DOHH2 (cell line): ENCODE results near the gene CDH12.

Experiments
- CTCF ChIP-seq: fragments of 200-600 bp; sonication (generic); IDR thresholded peaks from one replicate; pipeline ENCODE4 v1.5.1; 2014; ENCODE audit warnings: antibody characterized with exemption, mild to moderate bottlenecking, low read depth, low read length; ENCODE audit not compliant: poor library complexity, severe bottlenecking
- EZH2phosphoT487 ChIP-seq: fragments of 200-600 bp; sonication (generic); IDR thresholded peaks from 2 replicates; pipeline ENCODE4 v1.6.1; 2017; ENCODE audit warnings: borderline replicate concordance, mild to moderate bottlenecking, antibody characterized with exemption, low read length, moderate library complexity, mixed read lengths

DNA sequence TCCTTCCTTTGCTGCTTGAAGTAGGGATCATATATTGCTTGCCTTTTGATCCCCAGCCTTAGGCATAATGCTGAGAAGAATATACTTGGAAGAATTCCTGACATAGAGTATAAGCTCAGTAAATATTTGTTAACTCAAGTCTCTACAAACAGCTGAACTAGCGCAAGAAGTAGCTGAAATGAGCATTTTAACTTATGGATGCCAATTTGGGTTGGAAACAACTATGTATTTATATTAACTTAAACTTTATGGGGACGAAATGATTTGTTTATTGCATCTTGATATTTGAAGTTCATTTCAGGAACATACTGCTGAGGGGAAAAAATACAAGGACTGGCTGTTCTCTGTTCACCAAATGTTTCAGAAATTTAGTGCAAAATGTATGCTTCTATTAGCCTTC lies 258.7 kb downstream of the CDH12 start:
- TF ChIP-seq CTCF (no peak), EZH2phosphoT487 (no peak)
